Chondrocyte (in vitro differentiated cells): ENCODE measurements around the gene MRAS. TPM values are rescaled to one million over a fixed set of nuclear protein-coding genes. Genes with fewer than 3 reads are reported as not detected.
A peak's percentile ranks its signal among the peaks of the same experiment; 100 is the strongest.
"Not testable (repeated sequence)": the region's sequence is repeated elsewhere in the genome, so short reads cannot be mapped to it uniquely, and the experiment has no call there.

Experiments
- DNase-seq: peaks from one replicate; pipeline ENCODE4 v3.0.0; 2021; ENCODE audit warnings: mixed read lengths, low spot score
- H3K27ac Mint-ChIP-seq: one replicate; pipeline ENCODE4 v1.8.0; 2021; ENCODE audit warnings: mild to moderate bottlenecking, moderate library complexity, mixed read lengths; ENCODE audit not compliant: unreplicated experiment
- H3K27me3 Mint-ChIP-seq: 2 replicates; pipeline ENCODE4 v1.8.0; 2021; ENCODE audit warnings: low read depth, mixed read lengths
- H3K36me3 Mint-ChIP-seq: 2 replicates; pipeline ENCODE4 v1.8.0; 2021; ENCODE audit warnings: low read depth, mixed read lengths
- H3K4me1 Mint-ChIP-seq: 2 replicates; pipeline ENCODE4 v1.8.0; 2021; ENCODE audit warnings: low read depth, mild to moderate bottlenecking, mixed read lengths
- H3K4me3 Mint-ChIP-seq: one replicate; pipeline ENCODE4 v1.8.0; 2021; ENCODE audit warnings: mild to moderate bottlenecking, moderate library complexity, mixed read lengths; ENCODE audit not compliant: unreplicated experiment
- H3K9me3 Mint-ChIP-seq: 2 replicates; pipeline ENCODE4 v1.8.0; 2021; ENCODE audit warnings: low read depth, mixed read lengths
- total RNA-seq: library from RNA; stranded (reverse); gene quantifications from 3 replicates; pipeline ENCODE4 v1.2.1, GENCODE V29; 2021
- TF ChIP-seq, protein P1 (sequence below): fragments of 200-600 bp; sonication (generic); IDR thresholded peaks from 2 replicates; pipeline ENCODE4 v1.5.0; 2021; ENCODE audit warnings: antibody characterized with exemption, mild to moderate bottlenecking, moderate library complexity

Gene MRAS
- total RNA-seq, 1 donor from 2014 or later, result 68.4 TPM

DNA sequence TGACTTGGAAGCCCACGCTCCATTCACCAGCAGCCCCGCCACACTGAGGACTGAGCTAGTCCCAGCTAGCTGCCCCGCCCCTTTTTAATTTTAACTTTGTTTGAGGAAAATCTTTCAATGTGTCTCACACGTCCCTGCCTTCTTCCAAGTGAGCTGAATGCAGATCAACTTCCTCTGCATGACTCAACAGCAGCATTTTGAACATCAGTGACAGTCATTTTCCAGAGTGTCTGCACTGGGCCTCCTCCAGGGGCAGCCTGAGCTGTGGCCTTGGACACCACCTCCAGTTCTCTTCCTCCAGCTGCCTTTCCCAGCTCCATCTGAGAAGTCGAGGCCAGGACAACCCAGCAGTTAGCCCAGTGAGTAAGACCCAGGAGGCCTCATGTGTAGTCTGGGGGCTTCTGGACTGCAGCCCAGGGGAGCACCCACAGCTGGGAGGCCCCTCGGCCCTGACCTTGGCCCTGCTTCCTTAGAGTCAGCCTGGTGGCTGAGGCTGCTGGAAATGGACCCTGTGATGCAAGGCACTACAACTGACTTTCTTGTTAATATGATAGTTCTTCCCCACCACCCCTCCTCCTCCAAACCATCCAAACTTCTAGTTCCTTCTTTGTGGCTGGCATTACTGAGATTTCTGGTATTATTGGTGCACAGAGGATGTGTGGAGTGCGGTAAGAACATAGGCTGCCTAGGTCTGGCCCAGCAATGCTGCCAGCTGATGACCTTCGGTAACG is 64.6 kb downstream of the MRAS start:
- Mint-ChIP-seq H3K27me3 (no peaks in the 10 kb centered on the region), H3K27ac (peak overlapping the region; percentile 36), H3K4me1 (peaks cover 9% of the 10 kb centered on the region), H3K9me3 (no peaks in the 10 kb centered on the region), H3K4me3 (no peak overlapping the region), H3K36me3 (no peaks in the 10 kb centered on the region)
- TF ChIP-seq, protein P1, sequence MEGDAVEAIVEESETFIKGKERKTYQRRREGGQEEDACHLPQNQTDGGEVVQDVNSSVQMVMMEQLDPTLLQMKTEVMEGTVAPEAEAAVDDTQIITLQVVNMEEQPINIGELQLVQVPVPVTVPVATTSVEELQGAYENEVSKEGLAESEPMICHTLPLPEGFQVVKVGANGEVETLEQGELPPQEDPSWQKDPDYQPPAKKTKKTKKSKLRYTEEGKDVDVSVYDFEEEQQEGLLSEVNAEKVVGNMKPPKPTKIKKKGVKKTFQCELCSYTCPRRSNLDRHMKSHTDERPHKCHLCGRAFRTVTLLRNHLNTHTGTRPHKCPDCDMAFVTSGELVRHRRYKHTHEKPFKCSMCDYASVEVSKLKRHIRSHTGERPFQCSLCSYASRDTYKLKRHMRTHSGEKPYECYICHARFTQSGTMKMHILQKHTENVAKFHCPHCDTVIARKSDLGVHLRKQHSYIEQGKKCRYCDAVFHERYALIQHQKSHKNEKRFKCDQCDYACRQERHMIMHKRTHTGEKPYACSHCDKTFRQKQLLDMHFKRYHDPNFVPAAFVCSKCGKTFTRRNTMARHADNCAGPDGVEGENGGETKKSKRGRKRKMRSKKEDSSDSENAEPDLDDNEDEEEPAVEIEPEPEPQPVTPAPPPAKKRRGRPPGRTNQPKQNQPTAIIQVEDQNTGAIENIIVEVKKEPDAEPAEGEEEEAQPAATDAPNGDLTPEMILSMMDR, result no peak
- no peak for DNase-seq

DNA sequence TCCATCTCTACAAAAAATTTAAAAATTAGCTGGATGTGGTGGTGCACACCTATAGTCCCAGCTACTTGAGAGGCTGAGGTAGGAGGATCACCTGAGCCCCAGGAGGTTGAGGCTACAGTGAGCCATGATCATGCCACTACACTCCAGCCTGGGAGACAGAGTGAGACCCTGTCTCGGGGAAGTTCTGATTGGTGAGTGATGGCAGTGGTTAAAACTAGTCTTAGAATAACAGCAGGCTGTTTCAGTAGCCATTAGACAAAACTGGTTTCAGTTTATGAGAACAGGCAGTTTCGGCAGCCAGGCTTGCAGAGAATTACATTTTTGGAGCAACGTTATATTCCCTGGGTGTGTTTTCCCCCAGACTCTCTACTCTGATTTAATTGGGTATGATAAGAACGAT is 67.9 kb downstream of the MRAS start:
- DNase-seq, H3K9me3 Mint-ChIP-seq, H3K36me3 Mint-ChIP-seq, H3K27ac Mint-ChIP-seq, H3K4me3 Mint-ChIP-seq, H3K4me1 Mint-ChIP-seq, H3K27me3 Mint-ChIP-seq: not testable (repeated sequence)

DNA sequence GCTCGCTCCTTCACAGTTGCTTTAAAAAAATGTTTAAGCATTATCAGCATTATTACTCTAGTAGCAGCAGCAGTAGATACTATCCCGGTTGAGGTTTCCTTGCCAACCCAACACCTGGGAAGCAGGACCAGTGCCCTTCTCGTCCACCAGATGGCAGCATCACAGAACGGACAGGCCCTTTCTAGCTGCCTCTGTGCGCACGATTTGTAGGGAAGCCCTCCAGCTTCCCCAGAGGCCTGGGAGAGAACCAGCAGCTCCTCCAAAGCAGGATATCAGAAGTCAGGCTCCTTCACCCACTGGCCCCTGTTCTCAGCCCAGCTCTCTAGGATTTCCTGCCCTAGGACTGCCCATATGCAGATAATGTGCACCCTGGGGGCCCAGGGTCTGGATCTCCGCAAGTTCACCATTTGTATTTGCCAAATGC is 69.2 kb downstream of the MRAS start:
- Mint-ChIP-seq H3K27me3 (no peaks in the 10 kb centered on the region), H3K4me1 (peaks cover 8% of the 10 kb centered on the region), H3K36me3 (no peaks in the 10 kb centered on the region), H3K27ac (no peak overlapping the region), H3K9me3 (peaks cover 3% of the 10 kb centered on the region), H3K4me3 (no peak overlapping the region)
- DNase-seq, result no peak
- TF ChIP-seq, protein P1, result peak; percentile 91

DNA sequence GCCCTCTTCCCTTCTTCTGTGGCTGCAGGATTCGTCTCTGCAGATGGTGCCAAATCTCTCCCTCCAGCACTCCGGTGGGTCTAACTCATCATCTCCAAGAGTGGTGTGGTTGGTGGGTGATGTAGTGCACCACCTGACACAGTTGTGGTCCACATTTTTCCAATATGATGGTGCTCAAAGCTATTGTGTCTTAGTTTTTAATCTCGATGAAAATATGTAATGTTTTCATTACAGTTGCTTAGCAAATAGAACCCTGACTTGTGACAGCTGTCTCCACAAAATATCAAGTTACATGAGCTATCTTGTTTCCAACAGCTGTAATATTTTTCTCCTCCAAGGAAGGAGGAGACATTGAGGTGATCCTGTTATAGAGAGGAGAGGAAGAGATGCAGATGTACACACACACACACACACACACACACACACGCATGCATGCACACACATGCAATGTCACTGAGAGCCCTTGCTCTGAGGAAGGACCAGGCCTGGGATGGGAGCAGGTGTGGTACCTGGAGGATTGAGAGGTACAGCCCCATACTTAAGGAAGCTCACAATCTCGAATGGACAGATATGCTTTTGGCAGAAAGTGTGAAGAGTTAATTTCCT is 70.3 kb downstream of the MRAS start:
- no peak overlapping the region for H3K27ac Mint-ChIP-seq
- H3K4me3 Mint-ChIP-seq, result no peak overlapping the region
- H3K36me3 Mint-ChIP-seq, result no peaks in the 10 kb centered on the region
- no peak for DNase-seq
- peaks cover 3% of the 10 kb centered on the region for H3K9me3 Mint-ChIP-seq
- TF ChIP-seq, protein P1, result no peak
- peaks cover 3% of the 10 kb centered on the region for H3K4me1 Mint-ChIP-seq
- no peaks in the 10 kb centered on the region for H3K27me3 Mint-ChIP-seq

DNA sequence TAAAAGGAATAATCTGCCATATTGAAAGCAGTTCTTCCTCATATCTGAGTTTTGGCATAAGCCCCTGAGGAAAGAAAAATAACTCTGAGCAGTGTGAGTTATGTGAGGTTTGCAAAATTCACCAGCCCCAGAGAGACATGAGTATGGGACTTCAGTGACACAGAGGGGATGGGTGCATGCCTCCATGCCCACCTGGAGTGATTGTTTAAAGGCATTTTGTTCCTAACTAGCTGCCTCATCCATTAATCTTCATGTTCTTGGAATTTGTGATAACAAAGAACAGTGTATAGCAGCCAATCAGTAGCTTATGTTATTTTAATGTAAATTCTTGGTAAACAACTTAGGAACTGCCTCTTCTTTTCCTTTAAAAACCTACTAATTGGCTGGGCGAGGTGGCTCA is 74.9 kb downstream of the MRAS start:
- H3K9me3 Mint-ChIP-seq, result peaks cover 3% of the 10 kb centered on the region
- no peaks in the 10 kb centered on the region for H3K36me3 Mint-ChIP-seq
- DNase-seq, result no peak
- H3K4me1 Mint-ChIP-seq, result no peaks in the 10 kb centered on the region
- H3K27ac Mint-ChIP-seq, result no peak overlapping the region
- H3K27me3 Mint-ChIP-seq, result no peaks in the 10 kb centered on the region
- H3K4me3 Mint-ChIP-seq, result no peak overlapping the region
- TF ChIP-seq, protein P1, result no peak

DNA sequence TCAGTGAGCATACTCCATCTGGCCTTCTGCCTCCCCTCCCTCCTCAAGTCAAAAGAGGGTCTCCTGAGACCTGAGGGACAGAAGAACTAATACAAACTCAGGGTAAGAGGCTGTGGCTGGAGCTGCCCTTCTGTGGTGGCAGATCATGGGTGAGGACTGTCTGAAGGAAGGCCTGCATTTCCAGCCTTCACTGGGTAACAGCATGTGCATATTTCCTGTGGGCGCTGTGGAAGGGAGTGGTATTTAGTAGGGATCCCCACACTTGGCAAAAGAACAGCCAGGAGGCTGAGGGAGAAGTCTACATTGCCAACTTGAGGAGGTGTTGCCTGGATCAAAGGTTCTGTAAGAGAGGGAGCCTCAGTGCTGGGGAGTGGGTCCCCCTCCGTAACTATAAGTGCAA is 75.9 kb downstream of the MRAS start:
- peaks cover 3% of the 10 kb centered on the region for H3K9me3 Mint-ChIP-seq
- no peak overlapping the region for H3K4me3 Mint-ChIP-seq
- no peak overlapping the region for H3K27ac Mint-ChIP-seq
- no peaks in the 10 kb centered on the region for H3K4me1 Mint-ChIP-seq
- TF ChIP-seq, protein P1, result no peak
- no peaks in the 10 kb centered on the region for H3K36me3 Mint-ChIP-seq
- H3K27me3 Mint-ChIP-seq, result no peaks in the 10 kb centered on the region
- no peak for DNase-seq
